ENCODE data around the gene FOXO1.
"Not testable (repeated sequence)": the region's sequence is repeated elsewhere in the genome, so short reads cannot be mapped to it uniquely, and the experiment has no call there.

Gene FOXO1

DNA sequence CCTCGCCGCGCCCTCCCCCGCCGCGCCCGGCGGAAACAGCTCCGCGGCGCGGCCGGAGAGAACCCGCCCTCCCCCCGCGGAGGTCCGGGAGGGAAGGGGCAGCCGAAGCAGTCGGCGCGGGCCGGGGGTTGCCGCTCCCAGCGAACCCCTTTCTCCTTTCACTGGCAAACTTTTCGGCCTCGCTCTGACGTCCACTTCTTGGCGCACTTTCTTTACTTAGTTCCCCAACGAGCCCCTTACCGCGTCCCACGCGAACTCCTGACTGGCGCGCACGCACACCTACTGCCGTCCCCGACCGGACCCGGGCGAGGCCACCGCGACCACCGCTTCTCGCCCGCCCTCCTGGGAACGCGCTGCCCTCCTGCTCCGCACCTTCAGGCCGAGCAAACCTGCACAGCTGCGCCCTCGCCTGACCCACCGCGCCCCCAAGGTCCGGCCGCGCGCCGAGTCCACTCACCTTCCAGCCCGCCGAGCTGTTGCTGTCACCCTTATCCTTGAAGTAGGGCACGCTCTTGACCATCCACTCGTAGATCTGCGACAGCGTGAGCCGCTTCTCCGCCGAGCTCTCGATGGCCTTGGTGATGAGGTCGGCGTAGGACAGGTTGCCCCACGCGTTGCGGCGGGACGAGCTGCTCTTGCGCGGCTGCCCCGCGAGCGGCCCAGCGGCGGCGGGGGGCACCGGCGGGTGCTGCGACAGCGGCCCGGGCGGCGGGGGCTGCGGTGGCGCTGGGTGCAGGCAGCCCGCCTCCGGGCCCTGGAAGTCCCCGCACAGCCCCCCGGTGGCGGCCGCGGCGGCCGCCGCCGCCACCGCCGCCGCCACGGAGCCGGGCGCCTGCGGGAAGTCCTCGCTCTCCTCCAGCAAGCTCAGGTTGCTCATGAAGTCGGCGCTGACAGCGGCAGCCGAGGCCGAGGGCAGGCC, 1.1 kb downstream of the FOXO1 start:
- peak; percentile 22 for DNase-seq (ENCODE audit: low read depth)

DNA sequence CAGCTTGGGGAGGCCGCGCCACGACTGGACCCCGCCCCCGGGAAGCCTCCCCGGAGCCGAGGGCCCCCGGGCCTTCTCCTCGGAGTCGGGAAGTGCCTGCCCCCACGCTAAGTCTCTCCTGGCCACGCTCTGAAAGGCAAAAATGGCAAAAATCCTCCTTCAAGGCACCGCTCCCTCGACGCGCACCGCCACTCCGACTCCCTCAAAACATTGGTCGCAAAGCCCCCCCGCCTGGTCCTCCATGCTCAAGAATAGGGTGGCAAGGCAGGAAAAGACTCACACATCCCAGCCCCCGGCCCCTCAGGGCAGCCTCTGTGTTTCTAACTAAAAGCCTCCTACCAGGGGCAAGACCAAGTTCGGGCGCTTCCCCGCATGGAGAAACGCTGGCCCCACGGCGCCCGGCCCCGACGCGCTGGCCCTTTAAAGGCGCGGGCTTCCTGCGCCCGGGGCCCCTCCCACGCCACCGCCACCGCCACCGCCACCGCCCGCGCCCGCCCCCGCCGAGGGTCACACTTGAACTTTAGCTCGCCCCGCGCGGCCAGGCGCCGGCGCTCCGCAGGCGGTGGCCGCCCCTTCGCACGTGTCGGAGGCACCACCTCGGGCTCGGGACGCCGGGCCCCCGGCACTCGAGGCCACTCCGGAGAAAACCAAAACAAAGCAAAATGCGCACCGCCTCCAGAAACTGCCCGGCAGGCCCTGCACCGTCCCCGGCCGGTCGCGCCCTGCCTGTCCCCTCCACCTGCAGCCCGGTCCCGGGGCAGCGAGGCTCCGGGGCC, 1.9 kb downstream of the FOXO1 start:
- DNase-seq (ENCODE audit: low read depth), result peak; percentile 57

DNA sequence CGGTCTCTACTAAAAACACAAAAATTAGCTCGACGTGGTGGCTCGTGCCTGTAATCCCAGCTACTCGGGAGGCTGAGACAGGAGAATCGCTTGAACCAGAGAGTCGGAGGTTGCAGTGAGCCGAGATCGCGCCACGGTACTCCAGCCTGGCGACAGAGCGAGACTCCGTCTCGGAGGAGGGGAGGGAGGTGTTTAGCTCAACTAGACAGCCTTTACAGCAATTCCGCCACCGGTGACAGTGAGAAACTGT, 2.4 kb downstream of the FOXO1 start:
- not testable (repeated sequence) for DNase-seq (ENCODE audit: low read depth)

DNA sequence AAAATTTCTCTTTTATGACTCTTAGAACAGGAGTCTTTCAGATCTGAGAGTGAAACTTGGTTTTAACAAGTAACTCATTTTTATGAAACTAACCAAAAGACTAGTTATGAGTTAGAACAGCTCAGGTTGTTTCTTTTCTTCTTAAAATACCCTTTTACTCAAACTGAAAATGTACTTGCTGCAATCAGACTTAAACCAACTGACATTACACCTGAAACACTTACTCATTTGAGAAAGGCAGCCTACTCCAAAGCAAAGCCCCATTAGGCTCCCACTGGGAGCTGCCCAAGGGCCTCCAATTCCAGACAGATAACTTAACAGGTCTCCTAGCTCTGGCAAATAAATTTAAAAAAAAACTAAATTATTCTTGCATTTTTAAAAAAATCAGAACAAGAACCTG, 3.6 kb downstream of the FOXO1 start:
- no peak for DNase-seq (ENCODE audit: low read depth)

DNA sequence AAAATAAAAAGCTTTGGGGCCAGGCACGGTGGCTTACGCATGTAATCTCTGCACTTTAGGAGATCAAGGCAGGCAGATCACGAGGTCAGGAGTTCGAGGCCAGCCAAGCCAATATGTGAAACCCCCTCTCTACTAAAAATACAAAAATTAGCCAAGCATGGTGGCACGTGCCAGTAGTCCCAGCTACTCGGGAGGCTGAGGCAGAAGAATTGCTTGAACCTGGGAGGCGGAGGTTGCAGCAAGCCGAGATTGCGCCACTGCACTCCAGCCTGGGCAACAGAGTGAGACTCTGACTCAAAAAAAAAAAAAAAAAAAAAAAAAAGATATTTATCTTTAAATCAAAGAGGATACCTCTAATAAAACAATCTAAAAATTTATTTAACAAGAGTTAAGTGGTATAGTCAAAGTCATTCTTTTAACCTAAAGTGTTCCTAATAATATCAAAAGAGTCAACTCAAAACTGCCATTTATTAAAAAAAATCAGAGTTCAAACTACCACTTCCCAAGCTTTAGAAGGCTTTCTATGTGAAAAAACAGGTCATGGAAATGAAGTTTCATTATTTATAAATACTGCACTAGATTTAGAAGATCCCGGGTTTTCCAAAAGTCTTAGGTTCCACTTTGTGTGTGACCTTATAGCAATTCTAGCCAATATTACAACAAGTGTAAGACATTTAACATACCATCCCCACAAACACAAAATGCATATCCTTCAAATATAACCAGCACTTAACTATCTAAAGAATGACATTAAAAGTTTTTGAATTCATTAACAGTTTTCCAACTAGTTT, 4.4 kb downstream of the FOXO1 start:
- no peak for DNase-seq (ENCODE audit: low read depth)

DNA sequence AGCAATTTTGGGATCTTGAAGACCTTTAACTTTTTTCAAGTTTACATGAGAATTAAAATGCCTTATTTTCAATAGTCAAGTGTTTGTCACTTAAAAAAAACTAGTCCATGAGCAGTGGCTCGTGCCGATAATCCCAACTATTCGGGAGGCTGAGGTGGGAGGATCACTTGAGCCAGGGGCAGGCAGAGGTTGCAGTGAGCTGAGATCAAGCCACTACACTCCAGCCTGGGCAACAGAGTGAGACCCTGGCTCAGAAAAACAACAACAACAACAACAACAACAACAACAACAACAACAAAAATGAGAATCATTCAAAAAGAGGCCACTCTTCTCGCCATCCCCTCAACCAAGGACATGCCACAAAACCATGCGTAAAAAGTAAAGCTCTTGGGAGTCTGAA, 5.7 kb downstream of the FOXO1 start:
- DNase-seq (ENCODE audit: low read depth), result no peak

DNA sequence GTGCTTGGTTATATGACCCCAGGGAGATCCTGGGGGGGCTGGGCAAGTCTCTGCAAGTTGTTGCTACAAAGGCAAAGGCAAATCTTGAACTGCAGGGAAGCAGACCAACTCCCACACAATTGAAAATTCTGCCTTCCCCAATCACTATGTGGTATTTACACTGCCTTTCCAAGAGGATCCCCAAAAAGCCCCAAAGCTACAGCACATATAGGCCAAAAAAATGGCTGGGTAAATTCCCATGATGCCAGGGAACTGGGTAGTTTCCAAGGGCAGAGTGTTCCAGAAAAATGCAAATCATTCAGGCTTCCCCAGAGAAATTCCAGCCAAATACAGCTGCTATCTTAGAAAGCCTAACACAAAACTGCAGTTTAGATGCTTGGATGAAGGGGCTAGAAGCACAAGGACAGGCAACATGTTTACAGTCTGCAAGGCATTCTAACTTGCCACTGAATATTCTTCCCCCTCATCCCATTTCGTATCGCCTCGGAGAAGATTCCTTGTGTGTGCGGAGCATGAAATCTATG, 6.2 kb downstream of the FOXO1 start:
- DNase-seq (ENCODE audit: low read depth), result no peak

DNA sequence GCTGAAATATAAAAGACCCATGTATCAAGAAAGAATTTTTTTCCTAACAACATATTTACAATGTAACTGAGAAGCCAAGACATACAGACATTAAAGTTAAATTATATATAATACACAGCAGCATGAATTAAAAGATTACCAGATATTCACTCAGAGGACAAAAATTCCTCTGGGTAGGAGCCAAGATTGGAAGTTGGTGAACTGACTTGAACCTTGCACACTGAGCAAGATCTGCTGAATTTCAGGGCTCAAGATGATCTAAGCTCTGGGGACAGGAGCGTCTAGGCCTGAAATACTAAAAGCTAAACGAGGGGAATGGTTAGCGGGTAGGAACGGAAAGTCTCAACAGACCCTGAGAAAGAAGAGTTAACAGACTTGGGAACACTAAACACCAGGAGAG, 8.5 kb downstream of the FOXO1 start:
- DNase-seq (ENCODE audit: low read depth), result no peak

DNA sequence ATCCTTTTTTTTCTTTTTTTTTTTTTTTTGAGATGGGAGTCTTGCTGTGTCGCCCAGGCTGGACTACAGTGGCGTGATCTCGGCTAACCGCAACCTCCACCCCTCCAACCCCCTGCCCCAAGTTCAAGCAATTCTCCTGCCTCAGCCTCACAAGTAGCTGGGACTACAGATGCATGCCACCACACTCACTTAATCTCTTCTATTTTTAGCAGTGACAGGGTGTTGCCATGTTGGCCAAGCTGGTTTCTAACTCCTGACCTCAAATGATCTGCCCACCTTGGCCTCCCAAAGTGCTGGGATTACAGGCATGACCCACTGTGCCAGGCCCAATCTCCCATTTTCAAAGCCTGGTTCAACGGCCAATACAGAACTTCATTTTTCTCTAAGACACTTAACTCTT, 9.1 kb downstream of the FOXO1 start:
- no peak for DNase-seq (ENCODE audit: low read depth)

DNA sequence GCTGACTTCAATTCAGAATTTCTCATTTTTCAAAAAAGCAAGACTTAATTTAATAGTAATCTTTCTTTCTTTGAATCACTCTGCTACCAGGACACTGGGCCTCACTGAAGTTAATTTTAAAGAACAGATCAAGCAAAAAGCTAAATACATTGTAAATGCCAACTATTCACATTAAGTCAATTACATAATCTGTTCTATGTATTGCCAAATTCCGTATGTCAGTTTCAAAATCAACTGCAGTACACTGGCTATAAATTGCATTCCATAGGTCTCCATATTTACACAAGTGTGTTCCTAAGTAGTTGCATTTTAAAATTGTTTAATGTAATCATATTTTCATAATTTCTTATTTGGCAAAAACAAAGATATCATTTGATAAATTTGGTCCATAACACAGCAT, 10.1 kb downstream of the FOXO1 start:
- no peak for DNase-seq (ENCODE audit: low read depth)

DNA sequence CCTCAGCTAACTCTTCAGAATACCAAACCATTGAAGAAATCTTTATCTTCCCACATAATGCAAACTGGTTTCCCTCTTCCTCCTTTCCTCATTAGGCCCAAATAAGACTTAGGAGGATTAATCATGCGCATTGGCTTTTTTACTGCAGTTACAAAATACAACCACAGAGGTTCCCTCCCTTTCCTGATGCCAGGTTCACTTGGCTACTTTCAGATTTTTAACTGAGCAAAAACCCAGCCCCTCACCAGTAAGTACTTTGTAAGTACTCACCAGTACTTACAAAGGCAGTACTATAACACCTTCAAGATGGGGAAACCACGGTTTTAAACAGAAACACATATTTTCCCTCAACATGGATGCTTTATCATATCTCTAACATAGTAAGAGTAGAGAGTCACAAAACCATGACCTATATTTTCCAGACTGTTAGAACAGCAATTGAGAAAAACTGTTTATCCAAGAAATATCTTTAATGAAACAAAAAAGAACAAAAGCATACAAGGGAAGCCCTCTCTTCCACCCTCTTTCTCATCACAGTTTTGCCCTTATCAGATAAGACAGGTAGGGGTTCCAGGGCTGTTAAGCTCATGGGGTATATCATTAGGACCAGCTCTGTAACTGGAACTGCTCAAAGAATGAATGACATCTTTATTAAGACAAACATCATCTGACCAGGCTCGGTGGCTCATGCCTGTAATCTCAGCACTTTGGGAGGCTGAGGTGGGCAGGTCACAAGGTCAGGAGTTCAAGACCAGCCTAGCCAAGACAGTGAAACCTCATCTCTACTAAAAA, 12.7 kb downstream of the FOXO1 start:
- no peak for DNase-seq (ENCODE audit: low read depth)

DNA sequence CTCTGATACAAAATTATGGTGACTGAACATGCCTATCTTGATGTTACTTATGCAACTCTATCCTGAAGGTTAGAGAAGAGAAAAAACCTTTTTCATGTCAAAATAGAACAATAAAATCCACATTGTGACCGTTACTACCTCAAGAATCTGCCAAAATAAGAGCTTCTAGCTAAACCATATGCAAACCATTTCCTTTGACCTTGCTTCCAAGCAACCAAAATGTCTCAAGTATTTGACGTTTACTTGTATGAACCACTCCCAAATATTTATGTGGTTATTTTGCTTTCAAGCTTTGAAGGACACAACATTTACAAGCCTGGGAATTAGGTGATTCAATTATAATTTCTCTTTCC, 13.9 kb downstream of the FOXO1 start:
- DNase-seq (ENCODE audit: low read depth), result no peak

DNA sequence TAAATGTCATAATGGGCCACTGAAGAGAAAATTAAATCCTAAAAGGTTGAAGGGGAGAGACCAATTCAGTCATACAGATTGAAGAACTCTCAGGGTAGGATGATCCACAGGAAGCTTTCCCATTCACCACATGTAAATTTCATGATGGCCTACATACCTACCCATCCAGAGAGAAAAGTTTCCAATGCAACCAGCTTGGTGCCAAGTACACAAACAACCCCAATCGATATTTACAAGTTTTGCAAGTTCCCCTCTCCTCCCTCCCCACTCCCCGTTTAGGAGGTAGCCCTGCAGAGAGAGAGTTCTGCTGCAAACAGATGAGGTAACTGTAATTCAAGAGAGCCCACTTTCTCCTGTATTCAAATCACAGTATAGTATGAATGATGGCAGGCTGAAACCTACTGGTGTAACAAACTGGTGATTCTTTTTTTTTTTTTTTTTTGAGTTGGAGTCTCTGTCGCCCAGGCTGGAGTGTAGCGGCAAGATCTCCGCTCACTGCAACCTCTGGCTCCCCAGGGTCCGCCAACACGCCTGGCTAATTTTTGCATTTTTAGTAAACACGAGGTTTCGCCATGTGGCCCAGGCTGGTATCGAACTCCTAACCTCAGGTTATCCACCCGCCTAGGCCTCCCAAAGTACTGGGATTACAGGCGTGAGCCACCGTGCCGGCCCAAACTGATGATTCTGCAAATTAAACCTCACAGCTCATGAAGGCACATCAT, 14.4 kb downstream of the FOXO1 start:
- no peak for DNase-seq (ENCODE audit: low read depth)

DNA sequence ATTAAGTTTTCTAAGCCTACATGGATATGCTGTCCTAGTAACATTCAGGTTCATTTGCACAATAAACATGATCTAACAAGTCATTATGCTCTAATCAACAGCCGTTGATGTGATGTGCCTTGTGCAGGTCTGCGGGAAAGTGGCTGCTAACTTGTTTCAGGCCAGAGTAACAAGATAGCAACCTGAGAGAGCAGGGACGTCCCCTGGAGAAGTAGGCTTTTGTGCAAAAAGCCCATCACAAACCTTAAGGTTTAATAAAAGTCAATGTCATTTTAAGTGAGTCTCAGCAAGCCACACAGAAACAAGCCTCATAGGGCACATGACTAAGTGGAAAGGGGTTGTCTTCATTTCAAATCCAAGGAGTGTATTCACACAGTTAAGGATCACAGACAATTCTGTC, 17.6 kb downstream of the FOXO1 start:
- no peak for DNase-seq (ENCODE audit: low read depth)

DNA sequence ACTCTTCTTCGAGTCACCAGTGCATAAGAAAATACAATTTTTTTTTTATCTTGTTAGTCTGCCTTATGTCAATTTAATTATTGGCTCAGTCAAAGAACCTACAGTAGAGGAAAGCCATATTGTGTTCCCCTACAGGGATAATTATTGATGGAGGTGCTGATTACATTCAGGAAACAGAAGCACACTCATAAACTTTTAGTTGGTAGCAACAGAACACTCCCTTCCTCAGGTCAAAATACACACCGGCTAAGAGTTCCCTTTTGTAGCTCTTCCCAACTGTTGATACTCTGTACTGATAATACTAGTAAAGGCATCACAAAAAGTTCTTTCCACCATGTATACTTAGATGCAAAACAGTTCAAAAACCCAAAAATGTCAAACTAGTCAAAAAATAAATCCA, 18.4 kb downstream of the FOXO1 start:
- DNase-seq (ENCODE audit: low read depth), result no peak

DNA sequence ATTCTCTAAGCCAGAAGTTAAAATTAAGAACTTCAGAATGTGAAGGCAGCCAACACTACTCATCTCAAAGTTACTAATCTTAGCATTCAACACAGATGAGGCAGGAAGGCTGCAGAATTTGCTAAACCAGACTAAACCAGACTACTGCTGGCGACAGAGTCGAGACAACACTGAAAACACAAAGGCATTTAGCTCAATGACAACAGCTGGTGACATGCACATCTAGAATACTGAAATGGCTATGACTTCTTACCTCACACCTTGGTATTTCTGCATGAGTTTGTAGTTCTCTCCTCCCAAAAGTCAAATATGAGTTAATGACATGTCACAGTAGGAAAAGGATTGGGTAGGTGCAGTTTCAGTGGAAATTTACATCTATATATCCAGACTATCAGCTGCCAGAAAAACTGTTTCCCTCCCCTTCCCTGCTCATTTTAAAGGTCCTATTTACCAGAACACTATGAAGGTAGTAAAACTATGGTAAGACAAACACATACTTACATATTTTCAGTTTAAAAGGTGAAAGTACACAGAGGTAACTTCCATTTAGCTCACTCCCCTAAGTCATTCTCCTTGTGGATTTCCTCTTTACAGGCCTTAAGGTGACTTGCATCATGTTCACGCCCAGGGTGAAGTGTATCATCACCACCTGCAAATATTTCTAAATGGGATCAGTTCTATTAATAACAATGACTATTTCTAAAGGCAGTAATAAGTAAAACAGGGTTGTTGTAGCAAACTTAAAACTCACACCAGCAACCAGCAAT, 21.4 kb downstream of the FOXO1 start:
- DNase-seq (ENCODE audit: low read depth), result no peak

DNA sequence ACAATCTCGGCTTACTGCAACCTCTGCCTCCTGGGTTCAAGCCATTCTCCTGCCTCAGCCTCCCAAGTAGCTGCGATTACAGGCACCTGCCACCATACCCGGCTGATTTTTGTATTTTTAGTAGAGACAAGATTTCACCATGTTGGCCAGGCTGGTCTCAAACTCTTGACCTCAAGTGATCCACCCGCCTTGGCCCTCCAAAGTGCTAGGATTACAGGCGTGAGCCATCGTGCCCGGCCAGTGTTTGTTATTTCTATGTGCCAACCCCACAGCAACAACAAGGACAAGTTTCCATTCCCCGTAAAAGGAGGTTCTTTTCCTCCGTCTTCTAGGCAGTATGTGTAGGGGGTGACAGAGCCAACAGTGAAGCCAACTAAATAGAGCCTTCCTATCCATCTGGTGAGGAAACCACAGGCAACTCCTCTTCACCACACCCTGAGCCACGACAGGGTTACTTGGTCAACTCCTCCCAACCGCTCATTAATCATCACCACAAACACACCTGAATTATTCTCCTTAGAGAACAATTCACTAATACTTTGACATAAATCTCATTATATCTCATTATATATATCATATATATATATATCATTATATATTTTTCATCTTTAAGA, 25.5 kb downstream of the FOXO1 start:
- no peak for DNase-seq (ENCODE audit: low read depth)

DNA sequence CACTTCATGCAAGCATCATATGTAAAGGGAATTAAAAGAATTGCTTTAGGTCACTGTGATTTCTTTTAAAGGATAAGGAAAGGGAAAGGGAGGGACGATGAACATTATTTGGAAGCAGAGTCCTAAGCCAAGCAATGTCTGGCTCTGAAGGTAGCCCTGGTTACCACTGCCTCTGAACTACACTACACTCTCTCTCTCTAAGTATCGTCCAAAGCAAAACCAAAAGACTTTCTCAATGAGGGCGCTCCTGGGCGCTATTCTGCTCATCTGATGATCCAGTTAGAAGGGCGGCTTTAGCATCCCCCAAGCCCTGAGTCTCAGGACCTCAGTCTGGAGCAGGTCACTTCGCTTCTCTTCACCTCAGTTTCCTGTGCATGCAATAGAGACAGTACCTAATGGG, 26.2 kb downstream of the FOXO1 start:
- no peak for DNase-seq (ENCODE audit: low read depth)

DNA sequence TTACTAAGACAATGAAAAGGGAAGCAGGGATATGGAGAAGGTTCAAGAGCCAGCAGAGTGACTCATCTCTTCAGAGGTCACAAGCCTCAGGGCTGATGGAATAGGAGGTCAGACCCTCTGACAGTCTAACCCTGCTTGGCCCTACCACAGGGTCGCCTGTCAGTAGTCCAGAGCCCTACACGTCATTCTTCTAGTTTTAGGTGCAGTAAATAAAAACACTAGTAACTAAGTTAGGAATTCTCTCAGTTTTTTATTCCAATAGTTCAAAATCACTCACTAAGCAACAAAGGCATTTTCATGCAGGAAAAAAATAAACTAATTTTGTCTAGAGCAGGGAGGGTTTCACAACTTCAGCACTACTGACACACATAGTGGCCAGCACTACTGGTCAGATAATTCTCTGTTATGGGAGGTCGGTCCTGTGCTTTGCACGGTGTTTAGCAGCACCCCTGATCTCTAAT, 27.2 kb downstream of the FOXO1 start:
- DNase-seq (ENCODE audit: low read depth), result no peak

DNA sequence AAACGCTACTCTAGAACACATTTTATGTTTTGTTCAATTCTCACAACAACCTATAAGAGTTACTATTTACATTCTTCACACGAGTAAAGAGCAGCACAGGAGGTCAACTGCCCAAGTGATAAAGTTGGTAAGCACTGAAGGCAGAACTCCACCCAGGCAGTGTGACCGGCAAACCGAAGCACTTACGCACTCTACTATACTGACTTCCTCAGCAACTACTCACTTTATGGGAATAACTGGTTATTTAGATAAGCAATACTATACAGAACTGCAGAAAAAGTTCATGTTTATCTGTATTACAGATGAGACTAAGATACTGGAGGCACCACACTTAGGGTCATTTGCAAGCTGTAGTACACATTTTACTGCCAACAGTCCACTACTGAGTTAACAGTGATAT, 28.8 kb downstream of the FOXO1 start:
- no peak for DNase-seq (ENCODE audit: low read depth)

Data from activated T-cell treated with anti-CD3 and anti-CD28 coated beads for 1 hour (primary cell).